Endodermal cell (in vitro differentiated cells): Measurements from ENCODE around the gene EPHA1. TPM values are rescaled to one million over a fixed set of nuclear protein-coding genes. Genes with fewer than 3 reads are reported as not detected.

Experiments
- DNase-seq: peaks from one replicate; pipeline ENCODE4 v3.0.0-alpha.2; 2017
- H3K27ac ChIP-seq: 2 replicates; pipeline ENCODE4 v1.5.1; 2013; ENCODE audit warnings: mild to moderate bottlenecking, low read depth, low read length, moderate library complexity
- H3K27me3 ChIP-seq: 2 replicates; pipeline ENCODE4 v1.6.1; 2013; ENCODE audit warnings: mild to moderate bottlenecking, low read length, moderate library complexity; ENCODE audit not compliant: insufficient read depth, control insufficient read depth, poor library complexity, severe bottlenecking
- H3K36me3 ChIP-seq: 2 replicates; pipeline ENCODE4 v1.7.0; 2013; ENCODE audit warnings: mild to moderate bottlenecking, low read length, moderate library complexity; ENCODE audit not compliant: control insufficient read depth, insufficient read depth
- H3K4me1 ChIP-seq: one replicate; pipeline ENCODE4 v1.7.0; 2013; ENCODE audit warnings: low read length; ENCODE audit not compliant: control insufficient read depth, insufficient read depth
- H3K4me3 ChIP-seq: 2 replicates; pipeline ENCODE4 v1.5.1; 2013; ENCODE audit warnings: mild to moderate bottlenecking, low read length, moderate library complexity
- H3K9ac ChIP-seq: 2 replicates; pipeline ENCODE4 v1.6.1; 2013; ENCODE audit warnings: mild to moderate bottlenecking, low read length, moderate library complexity; ENCODE audit not compliant: poor library complexity, severe bottlenecking; ENCODE audit errors: extremely low read depth
- H3K9me3 ChIP-seq: 2 replicates; pipeline ENCODE4 v1.6.1; 2013; ENCODE audit warnings: mild to moderate bottlenecking, low read length, moderate library complexity; ENCODE audit not compliant: control insufficient read depth
- H3K27ac Mint-ChIP-seq: 2 replicates; pipeline ENCODE4 v1.8.0; 2020; ENCODE audit warnings: mixed read lengths
- H3K27me3 Mint-ChIP-seq: 2 replicates; pipeline ENCODE4 v1.8.0; 2021; ENCODE audit warnings: mild to moderate bottlenecking, mixed read lengths; ENCODE audit not compliant: insufficient read depth
- H3K36me3 Mint-ChIP-seq: 2 replicates; pipeline ENCODE4 v1.8.0; 2020; ENCODE audit warnings: low read depth, mixed read lengths
- H3K4me1 Mint-ChIP-seq: 2 replicates; pipeline ENCODE4 v1.8.0; 2020; ENCODE audit warnings: mixed read lengths
- H3K4me3 Mint-ChIP-seq: 2 replicates; pipeline ENCODE4 v1.8.0; 2020; ENCODE audit warnings: mild to moderate bottlenecking, moderate library complexity, mixed read lengths
- H3K9me3 Mint-ChIP-seq: 2 replicates; pipeline ENCODE4 v1.8.0; 2020; ENCODE audit warnings: mild to moderate bottlenecking, mixed read lengths
- CTCF ChIP-seq: fragments of 200-600 bp; sonication (generic); conservative IDR thresholded peaks from 2 replicates; pipeline ENCODE4 v1.5.0; 2021; ENCODE audit warnings: antibody characterized with exemption, mild to moderate bottlenecking
- WGBS, 2 experiments: methylation state at CpG; one replicate each; pipeline versions ENCODE4 v1.1.5 to v1.1.7; 2013; ENCODE audit warnings: missing lambda C conversion rate in 2 of 2, mixed read lengths in 1 of 2; ENCODE audit not compliant: insufficient coverage in 1 of 2, insufficient read length in 1 of 2; 5-methylcytosine and 5-hydroxymethylcytosine counted together
- microRNA-seq: library from miRNA; unstranded; fragments of <30 nt; microRNA quantifications from one replicate; pipeline ENCODE4 v1.2.0, GENCODE V29; 2020; ENCODE audit warnings: borderline microRNAs expressed
- total RNA-seq, 2 donors: library from RNA; stranded (reverse); fragmentation: NEBNext Ultra II Directional in 1 of 2; extraction: Animal tissue kit (Norgen Biotek cat#: 25700) in 1 of 2; gene quantifications; 2 replicates in 1 of 2; 3 replicates in 1 of 2; pipeline ENCODE4 v1.2.1, GENCODE V29; 2021

Gene EPHA1
- total RNA-seq, 2 donors from 2014 or later: 70.0 to 103 TPM

- Histone ChIP-seq H3K27ac (no peak overlapping the region), H3K4me1 (no peaks in the 10 kb centered on the region), H3K27me3 (peaks cover 12% of the 10 kb centered on the region), H3K9ac (no peak overlapping the region), H3K36me3 (no peaks in the 10 kb centered on the region), H3K9me3 (peaks cover 6% of the 10 kb centered on the region), H3K4me3 (no peak overlapping the region)
- peak; percentile 15 for DNase-seq
- TF ChIP-seq CTCF: no peak
- H3K36me3 Mint-ChIP-seq: no peaks in the 10 kb centered on the region
- H3K4me1 Mint-ChIP-seq: peaks cover 3% of the 10 kb centered on the region
- H3K27ac Mint-ChIP-seq: no peak overlapping the region
- H3K27me3 Mint-ChIP-seq: peaks cover 29% of the 10 kb centered on the region
- H3K4me3 Mint-ChIP-seq: no peak overlapping the region
- H3K9me3 Mint-ChIP-seq: no peaks in the 10 kb centered on the region
- WGBS, 2 experiments: 95 to 98% methylated on average over 7 to 8 of the region's 8 CpGs
These were observed 66.8 kb downstream of the EPHA1 start for GRCh38 chr7:143341842-143342241.

Small RNA genes within 50 kb of the gene (microRNA-seq; reads per million reads assigned to microRNA genes)
- not detected for gene MIR6892

Other genes starting within 250 kb of the EPHA1 start
- gene TAS2R39, start 225.4 kb downstream of the EPHA1 start, total RNA-seq: not detected
- not detected for gene TAS2R40, start 186.8 kb downstream of the EPHA1 start, total RNA-seq
- gene GSTK1, start 145.4 kb downstream of the EPHA1 start, total RNA-seq: 10 to 100 TPM; 61.1 to 75.0 TPM
- 1 to 10 TPM; 1.6 to 2.3 TPM for gene TMEM139, start 123.9 kb downstream of the EPHA1 start, total RNA-seq
- 10 to 100 TPM; 47.9 to 48.3 TPM for gene CASP2, start 120.5 kb downstream of the EPHA1 start, total RNA-seq
- gene CLCN1, start 92.7 kb downstream of the EPHA1 start, total RNA-seq: under 1 TPM in 1 of 2 donors, not detected in 1; 0.53 TPM
- gene FAM131B, start 46.1 kb downstream of the EPHA1 start, total RNA-seq: 1 to 10 TPM; 1.9 to 3.6 TPM
- 100 to 1,000 TPM; 127 to 161 TPM for gene ZYX, start 27.5 kb downstream of the EPHA1 start, total RNA-seq
- under 1 TPM in 1 of 2 donors, not detected in 1; 0.37 TPM for gene TAS2R60, start 34.6 kb upstream of the EPHA1 start, total RNA-seq
- gene TAS2R41, start 69.0 kb upstream of the EPHA1 start, total RNA-seq: under 1 TPM in 1 of 2 donors, not detected in 1; 0.59 TPM
- gene CTAGE15, start 162.9 kb upstream of the EPHA1 start, total RNA-seq: 1 to 10 TPM in 1 of 2 donors, under 1 TPM in 1; 0.35 to 1.9 TPM
- gene TCAF2, start 212.1 kb upstream of the EPHA1 start, total RNA-seq: under 1 TPM in 1 of 2 donors, not detected in 1; 0.20 TPM